Fibroblast of skin of left biceps (primary cell): ENCODE data around the gene CIAO1.
"Not testable (repeated sequence)": the region's sequence is repeated elsewhere in the genome, so short reads cannot be mapped to it uniquely, and the experiment has no call there.

ENCODE experiments used
- DNase-seq, 2 experiments: peaks; one replicate each; pipeline ENCODE4 v3.0.0-alpha.2; 2013; ENCODE audit warnings: low read depth in 2 of 2

Gene CIAO1

GRCh38 chr2:96265840-96266679 is at the start of gene CIAO1, which contains the start of gene TMEM127:
Gene CIAO1, plus strand, starts transcription at chr2:96266225. Its CDS starts 126 bp downstream, at chr2:96266351.
Gene TMEM127, minus strand, starts transcription at chr2:96265997. Its CDS starts 616 bp downstream, at chr2:96265381.
- peak; percentile 91 to 93 for DNase-seq

GRCh38 chr2:96218508-96219131 is 47.4 kb upstream of the CIAO1 start:
- DNase-seq = no peak

DNA sequence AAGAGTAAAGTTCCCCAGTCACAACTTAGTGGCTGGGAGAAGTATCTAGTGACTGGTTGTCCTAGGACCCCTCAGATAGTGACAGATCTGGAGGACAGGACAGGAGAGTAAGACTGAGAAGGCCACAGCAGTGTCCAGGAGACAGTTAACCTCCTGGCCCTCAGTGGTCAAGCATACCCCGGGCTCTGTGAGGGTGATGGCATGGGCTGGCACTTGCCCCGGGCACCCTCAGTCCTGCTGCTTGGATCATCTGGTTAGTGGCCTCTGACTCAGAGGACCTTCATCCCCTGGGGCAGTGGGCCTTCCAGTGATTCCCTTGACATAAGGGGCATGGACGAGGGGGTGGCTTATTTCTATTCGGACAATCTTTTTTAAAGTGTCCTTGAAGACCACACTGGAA is 46.1 kb upstream of the CIAO1 start:
- not testable (repeated sequence) for DNase-seq

GRCh38 chr2:96221106-96221505 is 44.9 kb upstream of the CIAO1 start:
- not testable (repeated sequence) for DNase-seq

- no peak for DNase-seq
These were observed 41.0 kb upstream of the CIAO1 start for GRCh38 chr2:96225016-96225533.

DNA sequence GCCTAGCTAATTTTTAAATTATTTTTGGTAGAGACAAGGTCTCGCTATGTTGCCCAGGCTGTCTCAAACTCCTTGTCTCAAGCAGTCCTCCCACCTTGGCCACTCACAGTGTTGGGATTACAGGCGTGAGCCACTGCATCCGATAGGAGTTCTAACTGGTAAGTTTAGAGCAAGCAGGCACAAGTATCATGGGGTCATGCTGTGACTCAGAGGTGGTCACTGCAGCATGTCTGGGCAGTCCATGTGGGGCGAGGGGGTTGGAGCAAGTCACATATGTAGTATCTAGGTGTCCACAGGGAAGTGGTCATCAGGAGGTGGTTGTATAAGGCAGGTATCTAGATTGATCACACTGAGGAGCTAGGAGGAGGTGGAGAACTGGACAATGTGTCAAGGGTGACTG is 34.7 kb upstream of the CIAO1 start:
- no peak for DNase-seq

- DNase-seq = no peak
These were observed 32.6 kb upstream of the CIAO1 start for GRCh38 chr2:96233436-96233835.

- DNase-seq = no peak
These were observed 32.1 kb upstream of the CIAO1 start for GRCh38 chr2:96233880-96234316.

DNA sequence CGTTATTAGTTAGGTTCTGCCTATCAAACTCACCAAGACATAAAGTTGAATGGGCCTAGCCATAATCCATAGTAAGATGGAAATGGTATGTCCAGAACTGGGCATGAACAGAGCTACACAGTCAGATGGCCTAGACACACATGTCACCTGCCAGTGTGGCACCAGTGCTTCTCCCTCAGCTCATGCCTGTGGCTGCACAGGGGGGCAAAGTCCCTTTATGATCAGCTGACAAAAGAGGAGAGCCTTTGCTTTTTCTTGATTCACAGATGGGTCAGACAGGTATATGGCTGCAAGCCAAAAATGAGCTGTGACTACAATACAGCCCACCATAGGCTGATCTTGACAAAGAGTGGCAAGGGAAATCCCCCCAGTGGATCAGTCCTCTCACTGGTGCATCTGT is 29.1 kb upstream of the CIAO1 start:
- DNase-seq = no peak

DNA sequence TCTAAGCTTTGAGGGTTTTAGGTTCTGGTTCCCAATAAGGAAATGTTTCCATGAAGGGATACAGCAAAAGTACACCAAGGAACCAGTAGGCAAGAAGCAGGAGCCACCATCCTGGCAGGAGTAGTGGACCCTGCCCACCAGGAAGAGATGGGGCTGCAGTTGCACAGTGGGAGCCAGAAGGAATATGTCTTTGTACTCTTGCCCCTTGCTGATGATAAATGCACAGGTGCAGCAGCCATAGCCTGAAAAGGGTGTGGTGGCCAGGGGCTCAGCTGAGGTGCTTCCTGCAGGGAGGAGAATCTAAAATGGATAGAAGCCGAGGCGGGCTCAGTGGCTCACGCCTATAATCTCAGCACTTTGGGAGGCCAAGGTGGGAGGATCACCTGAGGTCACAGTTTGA is 27.8 kb upstream of the CIAO1 start:
- DNase-seq = no peak

- no peak for DNase-seq
These were observed 26.9 kb upstream of the CIAO1 start for GRCh38 chr2:96239091-96239490.

DNA sequence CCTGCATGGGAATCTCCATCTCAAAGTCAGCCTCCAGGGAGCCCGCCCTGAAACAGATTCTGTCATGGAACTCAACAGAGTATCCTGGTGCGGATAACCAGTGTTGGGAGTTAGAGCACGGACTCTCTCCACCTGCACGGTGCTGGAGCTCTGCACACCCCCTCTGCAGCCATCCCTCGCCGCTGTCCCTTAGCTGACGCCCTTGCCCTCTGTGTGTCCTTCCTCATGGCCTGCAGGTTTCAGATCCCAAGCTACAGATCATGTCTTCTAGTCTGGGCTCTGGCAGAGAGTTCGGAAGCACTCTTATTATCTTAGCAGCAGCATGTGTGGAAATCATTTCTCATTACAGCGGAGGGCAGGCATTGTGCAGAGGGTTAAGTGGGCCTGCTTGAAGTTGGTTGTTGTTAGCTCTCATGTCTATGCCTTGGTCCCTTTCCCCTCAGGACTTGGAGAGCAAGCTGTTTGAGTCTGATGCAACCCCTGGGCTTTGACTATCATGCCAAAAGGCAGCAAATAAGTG is 26.2 kb upstream of the CIAO1 start:
- no peak for DNase-seq

DNA sequence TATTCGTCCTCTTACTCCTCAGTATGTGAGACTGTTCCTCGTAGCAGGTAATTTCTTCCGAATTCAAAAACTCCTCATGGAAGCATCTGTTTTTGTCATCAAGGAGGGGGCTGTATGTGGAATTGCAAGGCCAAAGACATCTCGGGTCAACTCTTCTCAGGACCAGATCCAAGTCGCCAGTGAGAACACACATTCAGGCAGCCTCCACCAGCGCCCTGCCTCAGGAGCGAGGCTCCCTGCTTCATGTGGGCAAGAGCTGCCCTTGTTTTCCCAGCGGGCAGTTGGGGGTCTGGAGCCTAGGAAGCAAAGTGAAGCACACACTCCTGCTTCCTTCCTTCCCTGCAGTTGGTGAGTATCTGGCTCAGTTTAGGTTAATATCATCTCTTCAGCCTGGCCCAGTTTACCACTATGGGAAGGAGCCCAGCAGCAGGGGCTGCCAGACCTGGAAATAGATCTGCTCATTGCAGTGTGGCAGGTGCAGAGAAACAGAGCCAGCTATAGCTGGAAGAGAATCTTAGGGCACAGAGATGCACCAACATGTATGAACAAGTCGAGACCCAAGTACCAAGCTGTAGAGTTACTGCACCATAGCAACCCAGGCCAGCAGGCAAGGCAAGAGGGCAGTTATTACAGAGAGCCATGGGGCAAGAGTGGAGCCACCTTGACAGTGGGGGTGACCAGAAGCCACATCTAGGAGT is 25.5 kb upstream of the CIAO1 start:
- DNase-seq = no peak

GRCh38 chr2:96241227-96241626 is 24.8 kb upstream of the CIAO1 start:
- no peak for DNase-seq

- DNase-seq = no peak
These were observed 24.0 kb upstream of the CIAO1 start for GRCh38 chr2:96241900-96242611.

- no peak for DNase-seq
These were observed 22.2 kb upstream of the CIAO1 start for GRCh38 chr2:96243843-96244242.

GRCh38 chr2:96245609-96246390 is 20.2 kb upstream of the CIAO1 start:
- DNase-seq = no peak

DNA sequence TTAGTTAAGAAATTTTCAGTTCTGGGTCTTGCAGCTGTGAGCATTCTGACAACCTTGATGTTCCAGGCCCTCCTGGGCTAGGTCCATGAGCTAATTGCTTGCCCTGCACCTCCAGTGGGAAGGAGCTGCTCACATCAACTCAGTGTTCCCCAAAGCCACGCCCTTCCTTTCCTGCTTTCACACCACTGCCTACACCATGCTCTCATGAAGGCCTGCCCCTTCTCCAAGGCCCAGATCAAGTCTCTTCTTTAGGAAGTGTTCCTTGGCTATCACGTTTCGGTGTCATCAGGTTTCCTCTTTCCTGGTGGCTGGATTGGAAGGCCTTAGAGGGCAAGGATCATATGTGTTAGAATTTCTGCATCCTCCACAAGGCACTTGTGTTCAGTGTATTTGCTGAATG is 19.0 kb upstream of the CIAO1 start:
- no peak for DNase-seq

GRCh38 chr2:96247896-96248295 is 18.1 kb upstream of the CIAO1 start:
- no peak for DNase-seq

GRCh38 chr2:96248624-96249023 is 17.4 kb upstream of the CIAO1 start:
- DNase-seq = no peak

- DNase-seq = peak; percentile 79 to 81
These were observed 16.4 kb upstream of the CIAO1 start for GRCh38 chr2:96249654-96250053.
